Stimulated activated CD4-positive, alpha-beta T cell treated with anti-CD3 and anti-CD28 coated beads, Interleukin-4, amount 100 ng/mL, for 24 hours (primary cell): ENCODE results near the gene NSD2.
"Not testable (repeated sequence)": the region's sequence is repeated elsewhere in the genome, so short reads cannot be mapped to it uniquely, and the experiment has no call there.

Experiments
- DNase-seq: peaks from one replicate; pipeline ENCODE4 v3.0.0-alpha.2; 2020

NSD2 gene

DNA sequence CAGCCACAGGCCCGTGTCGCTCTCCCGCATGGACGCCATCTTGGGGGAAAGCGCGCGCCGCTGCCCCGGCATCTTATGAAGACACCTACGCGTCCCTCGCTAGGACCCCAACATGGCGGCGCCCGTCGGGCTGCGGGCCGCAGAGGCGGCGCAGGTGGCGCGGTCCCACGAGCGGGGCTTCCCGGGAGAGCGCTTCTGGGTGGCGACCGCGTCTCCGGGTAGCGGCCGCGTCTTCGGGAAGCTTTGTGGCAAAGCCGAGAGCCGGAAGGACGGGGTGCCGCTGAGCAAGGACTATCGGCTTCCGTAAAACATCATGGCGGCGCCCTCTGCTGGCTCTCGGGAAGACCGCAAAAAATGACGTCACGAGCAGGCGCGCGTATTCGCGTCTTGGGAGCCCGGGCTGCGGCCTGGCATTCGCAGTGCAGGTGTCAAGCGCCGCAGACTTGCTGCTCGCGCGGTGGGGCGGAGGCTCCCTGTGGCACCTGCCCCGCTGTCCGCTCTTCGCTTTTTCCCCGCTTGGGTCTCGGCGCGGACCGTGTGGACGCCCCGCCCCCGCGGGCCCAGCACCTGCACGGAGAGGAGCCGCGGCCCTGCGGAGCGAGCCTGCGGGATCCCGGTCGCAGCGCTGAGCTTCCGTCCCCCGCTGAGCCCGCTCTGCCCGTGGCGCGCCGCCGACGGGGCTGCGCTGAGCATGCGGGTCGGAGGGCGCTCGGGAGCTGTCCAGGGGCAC, 137.9 kb downstream of the NSD2 start, which contains the start of gene NELFA:
Gene NELFA, minus strand, starts transcription at position 54 of the 730 bp plus-strand sequence. Its CDS starts 15 bp downstream, at position 39.
- peak; percentile 95 for DNase-seq

DNA sequence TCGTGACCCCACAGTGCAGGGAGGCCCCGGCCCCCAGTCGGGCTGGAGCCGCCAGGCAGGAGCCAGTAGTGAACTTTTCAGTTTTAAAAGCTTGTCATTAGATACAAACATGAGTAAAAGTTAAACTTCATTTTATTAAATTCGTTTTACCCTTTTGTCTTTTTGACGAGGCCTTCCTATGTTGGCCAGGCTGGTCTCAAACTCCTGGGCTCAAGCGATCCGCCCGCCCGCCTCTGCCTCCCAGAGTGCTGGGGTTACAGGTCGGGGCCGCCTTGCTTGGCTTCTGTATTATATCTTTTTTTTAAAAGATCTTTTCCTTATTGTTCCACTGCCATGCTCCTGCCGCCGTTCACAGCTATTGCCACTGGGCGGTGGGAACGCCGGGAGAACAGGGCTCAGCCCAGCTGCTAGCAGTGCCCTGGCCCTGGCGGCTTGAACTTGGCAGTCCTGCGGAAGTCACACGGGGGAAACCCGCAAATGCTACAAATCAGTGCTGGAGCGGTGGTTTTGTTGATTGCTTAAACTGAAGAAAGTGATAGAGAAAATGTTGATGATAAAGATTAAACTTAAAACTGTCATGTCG, 138.5 kb downstream of the NSD2 start:
- peak; percentile 51 for DNase-seq

- no peak for DNase-seq
Measured at GRCh38 chr4:2011583-2011982, 140.4 kb downstream of the NSD2 start.

DNA sequence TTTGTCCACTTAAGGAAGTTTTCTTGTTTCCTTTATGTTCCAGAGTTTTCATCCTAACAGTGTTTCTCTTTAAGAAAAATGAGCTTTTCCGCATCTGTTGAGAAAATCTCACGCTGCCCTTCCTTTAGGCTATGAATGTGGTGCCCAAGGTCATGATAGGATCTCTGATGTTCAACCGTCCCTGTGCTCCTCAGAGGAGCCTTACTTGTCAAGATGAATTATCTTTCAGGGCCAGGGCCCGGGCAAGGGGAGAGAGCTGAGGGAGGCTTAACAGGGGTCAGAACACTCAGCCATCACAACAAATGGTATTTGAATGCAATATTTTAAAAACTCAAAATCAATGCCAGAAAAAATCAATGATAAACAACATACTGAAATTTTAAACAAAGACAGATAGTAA, 143.8 kb downstream of the NSD2 start:
- DNase-seq = no peak

GRCh38 chr4:2021358-2022018, 150.3 kb downstream of the NSD2 start:
- not testable (repeated sequence) for DNase-seq

DNA sequence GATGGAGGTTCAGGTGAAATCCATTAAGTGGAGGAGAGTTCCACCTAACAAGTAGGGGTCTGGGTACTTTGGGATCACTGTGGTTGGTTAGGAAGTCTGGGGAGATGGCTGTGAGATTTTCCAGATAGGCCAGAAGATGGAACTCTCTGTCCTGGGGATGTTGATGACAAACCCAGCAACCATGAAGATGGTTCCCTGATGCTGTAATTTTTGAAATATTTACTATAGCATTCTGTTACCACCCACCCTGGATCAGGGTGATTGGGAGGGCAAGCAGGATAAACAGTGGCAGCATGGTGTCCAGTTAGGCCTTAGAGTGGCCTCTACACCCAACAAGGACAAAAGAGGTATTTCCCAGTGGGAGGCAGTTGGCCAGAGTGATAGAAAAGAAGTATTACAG, 153.5 kb downstream of the NSD2 start:
- no peak for DNase-seq

DNA sequence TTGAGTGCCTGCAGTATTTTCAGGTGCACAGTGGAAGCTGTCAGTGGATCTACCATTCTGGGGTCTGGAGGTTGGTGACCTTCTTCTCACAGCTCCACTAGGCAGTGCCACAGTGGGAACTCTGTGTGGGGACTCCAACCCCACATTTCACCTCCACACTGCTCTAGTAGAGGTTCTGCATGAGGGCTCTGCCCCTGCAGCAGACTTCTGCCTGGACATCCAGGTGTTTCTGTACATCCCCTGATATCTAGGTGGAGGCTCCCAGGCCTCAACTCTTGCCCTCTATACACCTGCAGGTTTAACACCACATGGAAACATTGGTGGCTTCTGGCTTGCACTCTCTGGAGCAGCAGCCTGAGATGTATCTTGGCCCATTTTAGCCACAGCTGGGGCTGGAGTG, 154.6 kb downstream of the NSD2 start:
- no peak for DNase-seq

DNA sequence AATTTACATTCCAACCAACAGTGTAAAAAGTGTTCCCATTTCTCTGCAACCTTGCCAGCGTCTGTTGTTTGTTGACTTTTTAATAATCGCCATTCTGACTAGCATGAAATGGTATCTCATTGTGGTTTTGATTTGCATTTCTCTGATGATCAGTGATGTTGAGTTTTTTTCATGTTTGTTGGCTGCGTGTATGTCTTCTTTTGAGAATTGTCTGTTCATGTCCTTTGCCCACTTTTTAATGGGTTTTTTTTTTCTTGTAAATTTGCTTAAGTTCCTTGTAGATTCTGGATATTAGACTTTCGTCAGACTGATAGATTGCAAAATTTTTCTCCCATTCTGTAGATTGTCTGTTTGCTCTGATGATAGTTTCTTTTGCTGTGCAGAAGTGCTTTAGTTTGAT, 155.9 kb downstream of the NSD2 start:
- DNase-seq = not testable (repeated sequence)

DNA sequence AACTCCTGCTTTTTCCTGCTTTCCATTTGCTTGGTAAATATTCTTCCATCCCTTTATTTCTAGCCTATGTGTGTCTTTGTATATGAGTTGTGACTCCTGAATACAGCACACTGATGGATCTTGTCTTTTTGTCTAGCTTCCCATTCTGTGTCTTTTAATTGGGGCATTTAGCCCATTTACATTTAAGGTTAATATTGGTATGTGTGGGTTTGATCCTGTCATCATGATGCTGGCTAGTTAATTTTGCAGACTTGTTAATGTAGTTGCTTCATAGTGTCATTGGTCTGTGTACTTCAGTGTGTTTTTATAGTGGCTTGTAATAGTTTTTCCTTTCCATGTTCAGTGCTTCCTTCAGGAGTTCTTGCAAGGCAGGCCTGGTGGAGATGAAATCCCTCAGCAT, 160.0 kb downstream of the NSD2 start:
- not testable (repeated sequence) for DNase-seq
